Ammon's horn (tissue), 1 donor: Measurements from ENCODE around the gene SLC35F4.
"Not testable (repeated sequence)": the region's sequence is repeated elsewhere in the genome, so short reads cannot be mapped to it uniquely, and the experiment has no call there.

Experiments
- DNase-seq: peaks from one replicate; pipeline ENCODE4 v3.0.0-alpha.2; 2016; ENCODE audit warnings: low spot score

SLC35F4 gene

DNA sequence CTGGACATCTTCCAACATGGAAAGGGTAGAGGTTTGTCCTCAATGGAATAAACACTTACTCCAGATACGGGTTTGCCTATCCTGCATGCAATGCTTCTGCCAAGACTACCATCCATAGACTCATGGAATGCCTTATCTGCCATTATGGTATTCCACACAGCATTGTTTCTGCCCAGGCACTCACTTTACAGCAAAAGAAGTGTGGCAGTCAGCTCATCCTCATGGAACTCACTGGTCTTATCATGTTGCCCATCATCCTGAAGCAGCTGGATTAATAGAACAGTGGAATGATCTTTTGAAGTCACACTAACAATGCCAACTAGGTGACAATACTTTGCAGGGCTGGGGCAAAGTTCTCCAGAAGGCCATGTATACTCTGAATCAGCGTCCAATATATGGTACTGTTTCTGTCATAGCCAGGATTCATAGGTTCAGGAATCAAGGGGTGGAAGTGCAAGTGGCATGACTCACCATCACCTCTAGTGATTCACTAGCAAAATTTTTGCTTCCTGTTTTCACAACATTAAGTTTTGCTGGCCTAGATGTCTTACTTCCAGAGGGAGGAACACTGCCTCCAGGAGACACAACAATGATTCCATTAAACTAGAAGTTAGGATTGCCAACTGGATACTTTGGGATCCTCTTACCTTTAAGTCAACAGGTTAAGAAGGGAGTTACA, 140.4 kb downstream of the SLC35F4 start:
- no peak for DNase-seq

DNA sequence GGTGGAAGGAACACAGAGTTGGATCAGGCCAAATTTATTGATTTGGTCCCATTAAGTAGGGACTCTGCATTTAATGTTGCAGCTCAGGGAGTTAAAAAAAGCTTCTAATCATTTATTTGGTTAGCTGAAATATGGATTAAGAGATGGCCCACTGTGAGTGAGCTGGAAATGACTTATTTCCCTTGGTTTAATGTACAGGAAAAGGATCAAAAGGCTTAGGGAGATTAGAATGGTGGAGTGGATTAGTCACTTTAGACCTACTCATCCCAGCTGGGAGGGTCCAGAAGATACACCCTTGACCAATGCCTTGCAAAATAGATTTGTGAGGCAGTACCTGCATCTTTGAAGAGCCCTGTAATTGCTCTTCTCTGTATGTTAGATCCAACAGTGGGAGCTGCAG, 143.8 kb downstream of the SLC35F4 start:
- DNase-seq, result not testable (repeated sequence)

DNA sequence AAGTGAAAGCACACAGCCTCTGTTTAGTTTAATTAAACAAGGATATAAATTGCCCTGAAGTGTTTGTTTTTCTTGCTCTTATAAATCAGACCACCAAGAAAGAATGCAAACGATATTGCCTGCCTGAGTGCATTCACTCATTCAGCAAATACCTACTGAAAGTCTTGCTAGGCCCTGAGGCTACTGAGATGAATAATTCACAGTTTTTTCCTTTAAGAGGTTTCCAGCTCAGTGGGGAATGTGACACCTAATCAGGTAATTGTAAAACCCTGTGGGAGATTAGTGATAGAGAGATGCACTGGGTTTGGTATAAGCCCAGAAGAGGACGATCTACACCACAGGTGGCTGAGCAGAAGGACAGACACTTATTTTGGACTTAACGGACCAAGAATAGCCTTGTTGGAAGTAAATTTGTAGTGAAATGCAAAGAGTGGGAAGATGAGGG, 151.4 kb downstream of the SLC35F4 start:
- no peak for DNase-seq

DNA sequence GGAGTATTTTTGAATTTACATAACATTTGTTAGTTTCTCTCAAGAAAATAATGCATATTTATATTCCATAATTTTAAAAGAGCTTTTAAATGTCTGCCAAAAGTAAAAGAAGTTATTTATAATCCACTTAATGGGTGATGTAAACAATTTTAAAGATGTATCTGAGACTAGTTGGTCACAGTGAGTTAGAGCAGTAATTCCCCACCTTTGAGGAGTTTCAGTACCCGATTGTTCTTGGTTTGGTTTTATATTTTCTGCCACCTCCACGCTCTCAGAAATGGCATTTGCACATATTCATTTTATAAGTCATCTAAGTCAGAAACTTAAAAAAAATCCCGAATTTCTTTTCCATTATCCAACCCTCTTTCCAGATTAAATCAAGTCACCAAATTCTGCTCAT, 153.2 kb downstream of the SLC35F4 start:
- DNase-seq, result no peak

DNA sequence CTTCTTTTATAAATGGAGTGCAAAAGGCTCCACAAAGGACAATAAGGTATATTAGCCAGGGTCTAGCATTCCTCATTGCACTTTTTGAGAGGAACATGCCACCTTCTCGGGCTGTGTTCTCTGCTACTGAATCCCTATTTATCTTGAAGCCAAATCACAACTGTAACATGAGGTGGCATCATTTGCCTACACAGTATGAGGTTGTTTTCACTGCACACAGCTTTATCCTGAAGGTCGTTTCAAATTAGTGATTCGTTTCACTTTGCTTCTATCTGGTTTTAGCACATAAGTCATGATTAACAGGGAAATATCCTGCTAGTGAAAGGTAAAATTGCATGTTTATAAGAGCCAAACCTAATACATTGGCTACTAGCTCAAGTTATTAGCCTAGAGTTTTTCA, 153.8 kb downstream of the SLC35F4 start:
- no peak for DNase-seq

DNA sequence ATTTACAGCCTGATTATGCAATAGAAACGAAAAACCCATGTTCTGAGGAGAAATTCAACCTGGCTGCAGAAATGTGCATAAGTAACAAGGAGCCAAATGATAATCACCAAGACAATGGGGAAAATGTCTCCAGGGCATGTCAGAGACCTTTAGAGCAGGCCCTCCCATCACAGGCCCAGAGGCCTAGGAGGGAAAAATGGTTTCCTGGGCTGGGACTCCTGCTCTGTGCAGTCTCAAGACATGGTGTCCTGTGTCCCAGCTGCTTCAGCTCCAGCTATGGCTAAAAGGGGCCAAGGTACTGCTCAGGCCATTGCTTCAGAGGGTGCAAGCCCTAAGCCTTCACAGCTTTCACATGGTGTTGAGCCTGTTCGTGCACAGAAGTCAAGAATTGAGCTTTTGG, 156.0 kb downstream of the SLC35F4 start:
- DNase-seq, result no peak

DNA sequence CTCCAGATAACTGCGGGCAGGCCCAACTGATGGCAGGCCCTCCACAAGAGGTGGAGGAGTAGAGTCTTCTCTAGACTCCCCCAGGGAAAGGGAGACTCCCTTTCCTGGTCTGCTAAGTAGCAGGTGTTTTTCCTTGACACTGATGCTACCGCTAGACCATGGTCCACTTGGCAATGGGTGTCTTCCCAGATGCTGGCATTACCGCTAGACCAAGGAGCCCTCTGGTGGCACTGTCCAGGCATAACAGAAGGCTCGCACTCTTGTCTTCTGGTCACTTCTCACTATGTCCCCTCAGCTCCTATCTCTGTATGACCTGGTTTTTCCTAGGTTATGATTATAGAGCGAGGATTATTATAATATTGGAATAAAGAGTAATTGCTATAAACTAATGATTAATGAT, 156.8 kb downstream of the SLC35F4 start:
- not testable (repeated sequence) for DNase-seq

DNA sequence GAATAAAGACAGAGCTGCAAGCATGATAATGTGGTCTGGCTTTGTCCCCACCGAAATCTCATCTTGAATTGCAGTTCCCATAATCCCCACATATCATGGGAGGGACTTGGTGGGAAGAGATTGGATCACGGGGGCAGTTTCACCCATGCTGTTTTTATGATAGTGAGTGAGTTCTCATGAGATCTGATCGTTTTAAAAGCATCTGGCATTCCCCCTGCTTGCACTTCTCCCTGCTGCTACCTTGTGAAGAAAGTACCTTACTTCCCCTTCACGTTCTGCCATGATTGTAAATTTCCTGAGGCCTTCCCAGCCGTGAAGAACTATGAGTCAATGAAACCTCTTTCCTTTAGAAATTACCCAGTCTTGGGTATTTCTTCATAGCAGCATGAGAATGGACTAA, 158.7 kb downstream of the SLC35F4 start:
- DNase-seq, result no peak

DNA sequence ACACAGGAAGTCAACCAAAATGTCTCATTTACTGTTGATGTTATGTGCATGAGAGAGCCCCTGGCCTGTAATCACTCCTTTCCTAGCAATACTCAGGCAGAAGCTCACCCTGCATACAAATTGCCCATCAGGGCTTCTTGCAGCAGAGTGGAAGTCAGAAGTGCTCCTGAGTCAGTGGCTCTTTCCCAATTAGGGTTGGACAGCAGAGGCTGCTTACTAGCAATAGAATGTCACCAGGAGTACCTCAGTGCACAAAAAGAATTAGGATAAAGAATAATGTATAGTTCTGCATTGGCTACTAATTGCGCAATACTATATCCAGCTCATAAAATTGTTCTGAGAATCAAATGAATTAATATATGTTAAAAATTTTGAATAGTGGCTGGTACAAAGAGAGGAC, 161.1 kb downstream of the SLC35F4 start:
- no peak for DNase-seq

DNA sequence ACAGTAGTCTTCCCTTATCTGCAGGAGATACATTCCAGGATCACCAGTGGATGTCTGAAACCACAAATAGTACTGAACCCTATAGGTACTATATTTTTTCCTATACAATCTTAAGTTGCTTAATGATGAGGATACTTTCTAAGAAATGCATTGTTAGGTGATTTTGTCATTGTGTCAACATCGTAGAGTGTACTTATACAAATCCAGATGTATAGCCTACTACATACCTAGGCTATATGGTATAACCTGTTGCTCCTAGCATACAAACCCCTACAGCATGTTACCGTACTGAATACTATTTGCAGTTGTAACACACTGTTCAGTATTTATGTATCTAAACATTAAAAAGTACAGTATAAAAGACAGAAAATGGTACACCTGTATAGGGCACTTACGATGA, 165.9 kb downstream of the SLC35F4 start:
- DNase-seq, result no peak

DNA sequence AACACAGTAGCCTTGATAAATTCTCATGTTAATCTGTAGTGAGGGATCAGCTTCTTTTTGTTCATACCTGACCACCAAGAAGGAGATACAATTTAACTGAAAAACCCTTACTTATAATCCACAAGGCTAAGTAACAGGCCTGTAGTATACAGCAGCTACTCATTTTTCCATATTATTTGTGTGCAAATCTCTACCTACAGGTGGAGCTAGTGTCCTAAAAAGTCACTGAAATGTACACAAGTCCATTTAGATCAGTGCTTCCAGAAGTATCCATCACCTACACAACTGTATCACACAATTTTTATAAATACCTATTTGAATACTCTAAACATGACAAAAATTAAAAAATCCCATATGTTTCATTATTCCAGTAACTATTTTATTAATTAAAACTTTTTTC, 173.2 kb downstream of the SLC35F4 start:
- no peak for DNase-seq

DNA sequence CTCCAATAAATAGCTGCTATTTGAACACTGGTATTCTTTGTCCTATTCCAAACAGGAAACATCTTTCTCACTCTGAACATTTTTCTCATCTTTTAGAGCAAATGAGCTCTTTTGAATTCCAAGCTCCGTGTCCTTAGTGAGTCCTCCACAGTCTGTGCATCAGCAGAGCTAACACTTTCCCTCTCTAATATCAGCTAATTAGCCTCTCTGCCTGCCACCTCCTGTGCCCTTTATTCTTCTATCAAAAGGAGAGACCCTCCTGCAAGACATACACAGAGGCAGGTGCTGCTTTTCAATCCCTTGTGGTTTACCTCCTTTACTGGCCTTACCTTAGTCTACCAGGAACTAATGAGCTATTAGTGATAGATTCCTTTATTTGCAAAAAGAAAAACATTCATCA, 178.5 kb downstream of the SLC35F4 start:
- no peak for DNase-seq

DNA sequence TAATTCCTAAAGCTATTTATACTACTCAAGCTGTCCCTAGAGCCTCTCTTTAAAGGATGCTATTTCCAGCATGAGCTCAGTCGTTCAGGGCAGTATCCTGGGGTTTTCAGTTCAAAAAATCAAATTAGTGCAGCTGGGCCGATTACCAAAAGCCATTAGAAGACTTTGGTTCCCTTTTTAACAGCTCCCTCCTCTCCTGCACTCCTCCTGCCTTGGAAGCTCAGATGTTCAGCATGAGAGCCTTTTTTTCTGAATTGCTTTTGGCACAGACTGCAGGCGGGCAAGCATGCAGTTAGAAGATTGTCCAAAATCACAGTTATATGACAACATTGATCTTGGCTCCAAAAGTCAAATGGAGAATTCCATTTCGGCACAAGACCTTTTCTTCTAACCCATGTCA, 179.6 kb downstream of the SLC35F4 start:
- peak; percentile 5 for DNase-seq

DNA sequence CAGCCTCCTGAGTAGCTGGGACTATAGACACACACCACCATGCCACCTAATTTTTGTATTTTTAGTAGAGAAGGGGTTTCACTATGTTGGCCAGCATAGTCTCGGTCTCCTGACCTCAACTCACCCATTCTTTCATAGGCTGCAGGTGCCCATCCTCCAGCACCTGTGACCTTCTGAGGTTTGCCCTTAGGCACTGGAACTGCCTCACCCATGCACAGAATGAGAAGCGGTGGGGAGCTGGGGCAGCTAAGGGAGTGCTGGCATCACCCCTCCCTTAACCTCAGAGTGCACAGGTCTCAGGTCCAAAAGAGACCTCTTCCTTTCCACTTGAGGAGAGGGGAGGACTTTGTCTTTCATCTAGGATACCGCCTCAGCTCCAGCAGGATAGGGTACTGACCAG, 194.9 kb downstream of the SLC35F4 start:
- DNase-seq, result no peak

DNA sequence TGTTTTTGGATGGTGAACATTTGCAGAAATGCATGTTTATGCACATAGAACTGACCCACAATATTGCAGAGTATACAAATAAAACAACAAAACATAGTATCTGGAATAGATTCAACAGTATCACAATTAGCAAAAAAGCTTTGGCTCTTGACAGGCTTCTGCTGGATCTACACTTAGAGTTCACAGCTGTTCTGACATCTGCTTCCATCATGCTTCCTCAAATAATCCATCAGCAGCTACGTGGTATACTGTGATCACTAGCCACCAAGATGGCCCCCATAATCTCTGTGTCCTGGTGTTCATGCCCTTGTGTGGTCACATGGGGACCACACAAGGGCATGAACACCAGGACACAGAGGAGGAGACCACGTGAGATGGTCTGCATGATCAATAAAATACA, 205.7 kb downstream of the SLC35F4 start:
- no peak for DNase-seq

DNA sequence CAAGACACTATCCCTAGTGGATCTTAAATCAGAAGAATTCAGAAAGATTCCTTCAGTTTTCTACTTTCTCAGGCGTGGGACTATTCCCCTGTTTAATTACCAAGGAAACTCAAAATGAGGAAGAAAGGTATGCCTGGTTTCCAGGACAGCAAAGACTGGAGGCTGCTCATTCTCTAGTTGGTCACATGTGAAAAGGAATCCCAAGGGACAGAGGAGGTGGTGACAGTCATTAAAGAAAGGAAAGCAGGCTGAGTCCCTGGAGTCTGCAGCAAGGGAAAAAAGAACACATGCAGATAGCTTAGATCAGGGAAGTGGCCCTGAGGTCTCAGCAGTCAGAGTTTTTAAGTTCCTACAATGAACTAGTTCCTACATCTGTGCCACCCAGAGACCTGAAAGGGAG, 206.8 kb downstream of the SLC35F4 start:
- no peak for DNase-seq

DNA sequence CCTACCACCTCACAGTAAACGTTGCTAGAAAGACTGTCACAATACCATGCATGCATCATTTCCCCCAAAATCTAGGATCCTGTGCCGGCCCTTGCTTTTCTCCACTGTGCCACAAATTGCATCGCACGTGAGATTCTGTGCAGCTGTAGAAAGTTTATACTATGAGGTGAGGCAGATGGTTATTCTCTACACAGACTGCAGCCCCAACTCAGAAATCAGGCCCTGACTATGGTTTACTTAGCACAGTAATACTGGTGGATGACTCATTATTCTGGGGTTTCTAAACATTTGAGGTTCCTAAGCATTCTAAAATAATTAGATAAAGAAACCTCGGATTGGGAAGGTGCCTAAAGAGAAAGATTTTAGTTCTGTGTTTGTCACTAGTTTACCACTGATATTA, 208.4 kb downstream of the SLC35F4 start:
- DNase-seq, result no peak

DNA sequence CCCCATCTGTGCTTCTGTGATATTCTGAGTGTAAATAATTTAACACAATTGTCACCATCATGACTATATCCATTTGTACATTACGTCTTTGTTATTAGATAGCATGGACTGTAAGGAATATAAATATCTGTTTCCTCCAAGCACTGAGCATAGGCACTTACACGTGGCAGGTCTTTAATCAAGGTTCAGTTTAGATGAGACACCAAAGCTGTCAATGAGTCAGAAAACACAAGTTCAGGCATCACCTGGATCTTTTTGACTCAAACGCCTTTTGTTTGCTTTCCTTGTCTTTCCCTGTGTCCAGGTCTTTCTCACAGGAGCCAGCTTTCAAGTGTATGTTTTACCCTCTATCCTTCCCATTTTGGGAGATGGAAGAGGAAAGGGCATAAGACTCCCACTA, 209.0 kb downstream of the SLC35F4 start:
- DNase-seq, result no peak

DNA sequence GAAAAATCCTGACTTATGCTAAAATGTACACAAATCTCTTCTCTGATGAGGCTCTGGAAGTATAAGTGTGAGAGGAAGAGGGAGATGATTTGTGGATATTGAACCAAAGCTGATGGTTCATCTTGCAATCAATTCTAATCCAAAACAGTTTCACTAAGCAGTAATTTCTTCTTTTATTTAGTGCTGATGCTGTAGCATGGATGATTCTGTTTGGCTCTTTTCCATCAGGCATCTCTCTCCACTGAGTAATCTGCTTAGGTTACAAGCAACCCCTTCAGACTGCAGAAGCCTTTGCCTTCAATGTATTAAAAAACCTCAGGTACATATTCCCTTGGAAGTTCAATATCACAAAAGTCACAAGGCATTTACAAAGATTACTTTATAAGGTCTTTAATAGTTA, 213.1 kb downstream of the SLC35F4 start:
- no peak for DNase-seq

DNA sequence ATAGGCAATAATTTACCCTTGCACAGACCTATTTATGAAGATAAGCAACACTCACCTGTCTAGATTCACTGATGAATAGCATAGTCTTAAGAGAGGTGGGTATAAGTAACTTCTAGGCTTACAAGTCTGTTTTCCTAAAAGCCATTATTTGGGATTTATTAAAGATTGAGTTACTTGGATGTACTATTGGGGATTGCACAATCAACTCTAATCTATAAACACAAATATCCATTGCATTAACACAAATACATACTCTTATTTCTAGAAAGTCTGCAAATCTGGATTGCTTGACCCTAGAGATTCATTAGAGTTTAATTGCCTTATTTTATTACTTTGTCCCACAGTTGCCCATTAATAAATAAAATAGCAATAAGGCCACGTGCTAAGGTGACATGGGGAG, 224.1 kb downstream of the SLC35F4 start:
- no peak for DNase-seq

DNA sequence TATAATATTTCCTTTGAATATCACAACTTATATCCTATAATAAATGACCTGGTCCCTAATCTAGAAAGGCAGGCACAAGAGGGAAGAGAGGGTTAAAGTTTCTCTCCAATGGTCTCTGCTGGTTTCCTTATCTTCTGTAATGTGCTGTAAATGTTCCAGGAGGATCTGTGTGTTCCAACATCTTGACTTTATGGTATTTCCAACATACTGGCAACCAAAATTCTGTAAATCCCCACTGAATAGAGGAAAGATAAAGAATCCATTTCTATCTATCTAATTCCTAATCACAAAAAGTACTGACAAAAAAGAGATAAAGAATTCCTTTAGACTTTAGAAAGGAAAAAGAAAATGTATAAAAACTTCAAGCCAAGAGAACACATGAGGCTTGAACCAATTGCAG, 225.9 kb downstream of the SLC35F4 start:
- no peak for DNase-seq

DNA sequence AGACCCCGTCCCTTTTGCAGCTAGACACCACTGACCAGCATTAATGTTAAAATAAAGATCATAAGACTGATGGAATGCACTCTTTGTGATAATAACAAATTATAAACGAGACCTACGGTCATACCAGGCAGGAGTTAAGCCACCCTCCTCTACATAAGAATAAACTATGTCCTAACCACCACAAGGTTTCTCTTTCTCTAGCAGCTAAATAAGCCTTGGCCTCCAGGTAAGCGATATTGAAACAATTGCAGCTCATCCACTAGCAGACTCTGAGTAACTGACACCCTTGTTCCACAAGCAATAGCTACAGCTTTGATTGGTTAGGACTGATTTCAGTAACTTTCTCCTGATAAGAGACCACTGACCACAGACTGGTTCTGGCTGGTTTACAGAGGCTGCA, 228.0 kb downstream of the SLC35F4 start:
- DNase-seq, result no peak

DNA sequence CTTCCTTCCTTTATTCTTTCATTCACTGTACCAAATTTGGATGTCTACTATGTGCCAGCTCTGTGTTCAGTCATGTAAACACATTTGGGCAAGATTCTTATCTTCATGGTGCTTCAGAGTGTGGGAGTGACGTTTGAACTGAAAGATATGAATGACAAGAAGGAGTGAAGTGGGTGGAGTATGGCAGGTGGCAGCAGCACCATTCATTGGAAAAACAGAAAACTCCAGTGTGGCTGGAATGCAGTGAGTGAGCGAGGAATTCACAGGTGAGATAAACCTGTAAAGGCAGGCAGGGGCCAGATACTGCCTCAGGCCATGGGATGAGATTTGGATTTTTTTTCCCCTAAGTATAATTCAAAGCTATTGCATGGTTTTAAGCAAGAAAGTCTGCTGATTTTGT, 231.6 kb downstream of the SLC35F4 start:
- DNase-seq, result no peak

DNA sequence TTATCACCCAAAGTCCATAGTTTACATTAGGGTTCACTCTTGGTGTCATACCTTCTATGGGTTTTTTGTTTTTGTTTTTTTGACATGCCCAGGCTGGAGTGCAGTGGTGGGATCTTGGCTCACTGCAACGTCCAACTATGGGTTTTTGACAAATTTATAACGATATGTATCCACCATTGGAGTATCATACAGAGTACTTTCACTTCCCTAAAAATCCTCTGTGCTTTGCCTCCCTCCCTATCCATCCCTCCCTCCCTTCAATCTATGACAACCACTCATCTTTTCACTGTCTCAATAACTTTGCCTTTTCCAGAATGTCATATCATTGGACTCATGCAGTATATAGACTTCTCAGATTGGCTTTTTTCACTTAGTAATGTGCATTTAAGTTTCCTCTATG, 233.2 kb downstream of the SLC35F4 start:
- no peak for DNase-seq

DNA sequence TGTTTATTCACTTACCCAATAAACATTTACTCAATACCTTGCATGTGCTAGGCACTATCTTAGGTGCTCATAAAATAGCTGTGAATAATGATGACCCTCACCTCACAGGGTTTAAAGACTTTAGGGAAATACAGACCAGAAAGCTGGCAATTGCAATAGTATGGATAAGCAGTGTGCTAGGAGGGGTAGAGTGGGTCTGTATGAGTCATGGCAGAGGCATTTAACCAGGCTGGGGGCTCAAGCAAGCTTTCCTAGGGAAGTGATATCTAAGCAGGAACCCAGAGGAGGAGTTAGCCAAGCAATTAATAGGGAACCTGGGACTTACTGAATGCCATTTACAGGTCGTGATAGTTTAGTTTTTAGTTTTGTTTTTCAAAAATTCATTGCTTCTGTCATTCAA, 248.4 kb downstream of the SLC35F4 start:
- DNase-seq, result no peak
